ENCODE measurements around the gene RNF20.

- TF ChIP-seq POLR2A (IDR thresholded peaks at IDR 0.05; ENCODE audit: borderline replicate concordance, extremely low read depth, insufficient read depth, insufficient read length): no peak
- TF ChIP-seq CTCF (IDR thresholded peaks at IDR 0.05 in 2 of 3, conservative IDR thresholded peaks at IDR 0.05 in 1 of 3; ENCODE audit: borderline replicate concordance in 1 of 3, insufficient read depth in 1 of 3, low read depth in 2 of 3, low read length in 2 of 3): no peak
- TF ChIP-seq EZH2 (IDR thresholded peaks at IDR 0.05): no peak
- no peak for TF ChIP-seq FOSL1 (IDR thresholded peaks at IDR 0.05; ENCODE audit: low read depth)
- TF ChIP-seq MAX (IDR thresholded peaks at IDR 0.05): no peak
- no peak for TF ChIP-seq JUND (IDR thresholded peaks at IDR 0.05)
- TF ChIP-seq EZH2phosphoT487 (IDR thresholded peaks at IDR 0.05; ENCODE audit: borderline replicate concordance): no peak
- TF ChIP-seq EGR1 (IDR thresholded peaks at IDR 0.05; ENCODE audit: low read depth): no peak
- TF ChIP-seq POLR2AphosphoS5 (IDR thresholded peaks at IDR 0.05; ENCODE audit: low read depth, low read length): no peak
- TF ChIP-seq SP1 (IDR thresholded peaks at IDR 0.05; ENCODE audit: low read depth): no peak
- TF ChIP-seq SIN3A (IDR thresholded peaks at IDR 0.05; ENCODE audit: low read depth): no peak; the same call in 1 of the 2 replicates
- TF ChIP-seq REST (IDR thresholded peaks at IDR 0.05; ENCODE audit: low read depth): no peak
- no peak for TF ChIP-seq ZFX (IDR thresholded peaks at IDR 0.05)
These were observed 46.2 kb upstream of the RNF20 start for GRCh38 chr9:101487443-101487840.
